Measurements from ENCODE around the gene RARB. TPM values are rescaled to one million over a fixed set of nuclear protein-coding genes. Genes with fewer than 3 reads are reported as not detected.

The RARB gene
- total RNA-seq, 1 experiment from 2014 or later, result 2.5 TPM

GRCh38 chr3:25610167-25610566, 182.1 kb downstream of the RARB start:
- H3K27me3 Mint-ChIP-seq (ENCODE audit: insufficient read depth, unreplicated experiment), result no peaks in the 10 kb centered on the region
- no peak overlapping the region for H3K4me3 Mint-ChIP-seq (ENCODE audit: unreplicated experiment)
- no peaks in the 10 kb centered on the region for H3K9me3 Mint-ChIP-seq (ENCODE audit: unreplicated experiment)
- H3K9me3 ChIP-seq, result no peaks in the 10 kb centered on the region
- H3K27me3 ChIP-seq (replicated peaks; ENCODE audit: control insufficient read depth, insufficient read depth, low read length), result no peaks in the 10 kb centered on the region
- peaks cover 41% of the 10 kb centered on the region for H3K36me3 Mint-ChIP-seq (ENCODE audit: insufficient read depth, unreplicated experiment)
- no peaks in the 10 kb centered on the region for H3K36me3 ChIP-seq (ENCODE audit: control insufficient read depth, insufficient read depth, low read length)
- no peaks in the 10 kb centered on the region for H3K4me1 ChIP-seq
- H3K4me3 ChIP-seq (ENCODE audit: low read depth, low read length), result no peak overlapping the region
- no TSS peak for BruUV-seq (replicated peaks)
- intact Hi-C loops (cut with micrococcal nuclease; ENCODE audit: unreplicated experiment), result no loop called here
- CTCF ChIA-PET, result no interaction called here
- POLR2A ChIA-PET, result no interaction called here
- no peak for DNase-seq
- no peak for TF ChIP-seq CTCF (IDR thresholded peaks at IDR 0.05; ENCODE audit: insufficient read depth in 1 of 2, low read depth in 1 of 2, low read length in 1 of 2, severe bottlenecking in 1 of 2, unreplicated experiment in 1 of 2)
- H3K27ac Mint-ChIP-seq (ENCODE audit: unreplicated experiment), result no peak overlapping the region
- no peaks in the 10 kb centered on the region for H3K4me1 Mint-ChIP-seq (ENCODE audit: low read depth, unreplicated experiment)

- Mint-ChIP-seq H3K27me3 (ENCODE audit: insufficient read depth, unreplicated experiment) (no peaks in the 10 kb centered on the region), H3K27ac (ENCODE audit: unreplicated experiment) (no peak overlapping the region), H3K36me3 (ENCODE audit: insufficient read depth, unreplicated experiment) (peaks cover 36% of the 10 kb centered on the region), H3K9me3 (ENCODE audit: unreplicated experiment) (no peaks in the 10 kb centered on the region), H3K4me3 (ENCODE audit: unreplicated experiment) (no peak overlapping the region), H3K4me1 (ENCODE audit: low read depth, unreplicated experiment) (no peaks in the 10 kb centered on the region)
- ChIA-PET CTCF (no interaction called here), POLR2A (interaction anchor here (0.8 kb wide), 1 partner anchor 162 kb away, joined by 4 read pairs; no protein-coding TSS in a partner anchor)
- Histone ChIP-seq H3K4me1 (no peaks in the 10 kb centered on the region), H3K27me3 (replicated peaks; ENCODE audit: control insufficient read depth, insufficient read depth, low read length) (no peaks in the 10 kb centered on the region), H3K9me3 (no peaks in the 10 kb centered on the region), H3K4me3 (ENCODE audit: low read depth, low read length) (no peak overlapping the region), H3K36me3 (ENCODE audit: control insufficient read depth, insufficient read depth, low read length) (no peaks in the 10 kb centered on the region)
- no peak for TF ChIP-seq CTCF (IDR thresholded peaks at IDR 0.05; ENCODE audit: insufficient read depth in 1 of 2, low read depth in 1 of 2, low read length in 1 of 2, severe bottlenecking in 1 of 2, unreplicated experiment in 1 of 2)
- BruUV-seq (replicated peaks), result no TSS peak
- DNase-seq, result no peak
- intact Hi-C loops (cut with micrococcal nuclease; ENCODE audit: unreplicated experiment), result no loop called here
These were observed 182.7 kb downstream of the RARB start for GRCh38 chr3:25610779-25611178.

- no TSS peak for BruUV-seq (replicated peaks)
- intact Hi-C loops (cut with micrococcal nuclease; ENCODE audit: unreplicated experiment), result no loop called here
- ChIA-PET CTCF (no interaction called here), POLR2A (interaction anchor here (0.5 to 0.8 kb wide), 2 partner anchors 11 to 161 kb away, joined by 4 to 5 read pairs; no protein-coding TSS in a partner anchor)
- Mint-ChIP-seq H3K9me3 (ENCODE audit: unreplicated experiment) (no peaks in the 10 kb centered on the region), H3K4me1 (ENCODE audit: low read depth, unreplicated experiment) (no peaks in the 10 kb centered on the region), H3K4me3 (ENCODE audit: unreplicated experiment) (no peak overlapping the region), H3K27ac (ENCODE audit: unreplicated experiment) (no peak overlapping the region), H3K27me3 (ENCODE audit: insufficient read depth, unreplicated experiment) (no peaks in the 10 kb centered on the region), H3K36me3 (ENCODE audit: insufficient read depth, unreplicated experiment) (peaks cover 32% of the 10 kb centered on the region)
- no peaks in the 10 kb centered on the region for H3K27me3 ChIP-seq (replicated peaks; ENCODE audit: control insufficient read depth, insufficient read depth, low read length)
- no peak overlapping the region for H3K4me3 ChIP-seq (ENCODE audit: low read depth, low read length)
- no peaks in the 10 kb centered on the region for H3K4me1 ChIP-seq
- H3K9me3 ChIP-seq, result no peaks in the 10 kb centered on the region
- no peak for TF ChIP-seq CTCF (IDR thresholded peaks at IDR 0.05; ENCODE audit: insufficient read depth in 1 of 2, low read depth in 1 of 2, low read length in 1 of 2, severe bottlenecking in 1 of 2, unreplicated experiment in 1 of 2)
- DNase-seq, result no peak
- no peaks in the 10 kb centered on the region for H3K36me3 ChIP-seq (ENCODE audit: control insufficient read depth, insufficient read depth, low read length)
These were observed 183.1 kb downstream of the RARB start for GRCh38 chr3:25611193-25611592.

Measured in Caco-2 (cell line).